B cell (primary cell): Measurements from ENCODE around the gene TMEM221.

Experiments used
- CTCF ChIP-seq: fragments of 200-600 bp; IDR thresholded peaks from one replicate; pipeline ENCODE4 v1.8.0; 2022; ENCODE audit warnings: antibody characterized with exemption, mild to moderate bottlenecking
- EZH2 ChIP-seq: IDR thresholded peaks from 2 replicates; pipeline ENCODE4 v1.6.1; 2012; ENCODE audit warnings: borderline replicate concordance, low read depth, mild to moderate bottlenecking, moderate library complexity, low read length; ENCODE audit not compliant: insufficient read depth, poor library complexity, severe bottlenecking

GRCh38 chr19:17404621-17405249, 43.7 kb downstream of the TMEM221 start:
- TF ChIP-seq CTCF (no peak), EZH2 (no peak)
